Measurements from ENCODE around the gene SULT1C2. TPM values are rescaled to one million over a fixed set of nuclear protein-coding genes. Genes with fewer than 3 reads are reported as not detected.

Gene SULT1C2
- total and polyA plus RNA-seq, 2 of the 4 experiments (the other 2 are of a cell fraction) = 0.09 TPM; not detected in 1

GRCh38 chr2:108278631-108279030 is 10.1 kb upstream of the SULT1C2 start:
- no peaks in the 10 kb centered on the region for H3K4me1 ChIP-seq (ENCODE audit: control insufficient read depth, insufficient read depth, low read length)
- H3K9me1 ChIP-seq (ENCODE audit: insufficient read depth, low read length) = no peaks in the 10 kb centered on the region
- no peak overlapping the region for H3K4me3 ChIP-seq (ENCODE audit: insufficient read depth, low read depth, low read length)
- WGBS, 2 experiments (ENCODE audit: extremely low coverage in 2 of 2, insufficient read length in 1 of 2) = no CpG with 5 or more reads among the region's 2 CpGs
- H4K8ac ChIP-seq (ENCODE audit: low read depth in 2 of 2, low read length in 2 of 2) = no peak overlapping the region
- H3K79me1 ChIP-seq (ENCODE audit: low read depth in 1 of 2, low read length in 2 of 2) = no peaks in the 10 kb centered on the region
- no peak overlapping the region for H3K27ac ChIP-seq (ENCODE audit: insufficient read depth, low read length)
- H4K91ac ChIP-seq (ENCODE audit: insufficient read depth, low read depth, low read length) = no peak overlapping the region
- H4K20me1 ChIP-seq (ENCODE audit: insufficient read depth, low read length) = no peaks in the 10 kb centered on the region
- no peak overlapping the region for H2AK5ac ChIP-seq (ENCODE audit: low read depth, low read length)
- no peak overlapping the region for H3K14ac ChIP-seq (replicated peaks; ENCODE audit: low read depth, low read length)
- H3K36me3 ChIP-seq (ENCODE audit: control insufficient read depth, insufficient read depth, low read length) = no peaks in the 10 kb centered on the region
- no peak overlapping the region for H3K4ac ChIP-seq (ENCODE audit: low read depth, low read length)
- H3K9ac ChIP-seq (ENCODE audit: low read depth, low read length) = no peak overlapping the region
- no peak overlapping the region for H3K56ac ChIP-seq (ENCODE audit: extremely low read depth, insufficient read depth, low read length)
- ATAC-seq (ENCODE audit: low read depth) = no peak
- H2BK15ac ChIP-seq (ENCODE audit: low read depth, low read length) = no peak overlapping the region
- CTCF ChIA-PET = no interaction called here
- intact Hi-C loops (cut with micrococcal nuclease) (no loop called here), in situ Hi-C loops (cut with MboI; ENCODE audit: low sequenced_read_pairs) (no loop called here), dilution Hi-C loops (cut with HindIII; ENCODE audit: low sequenced_read_pairs, unreplicated experiment) (no loop called here)
- no peak overlapping the region for H4K5ac ChIP-seq (ENCODE audit: low read depth, low read length)
- H2BK120ac ChIP-seq (ENCODE audit: low read depth, low read length) = no peak overlapping the region
- TF ChIP-seq RFX5 (IDR thresholded peaks at IDR 0.05; ENCODE audit: low read depth, low read length) (no peak), CEBPB (IDR thresholded peaks at IDR 0.05; ENCODE audit: low read depth, low read length) (peak; percentile 40; the same call in 1 of the 2 replicates)
- BruUV-seq (replicated peaks) = no TSS peak
- H3K4me2 ChIP-seq (ENCODE audit: low read depth, low read length) = no peak overlapping the region
- H3K9me3 ChIP-seq (ENCODE audit: control insufficient read depth, insufficient read depth, low read length) = no peaks in the 10 kb centered on the region
- H2BK20ac ChIP-seq (ENCODE audit: low read depth, low read length) = no peak overlapping the region
- POLR2A ChIA-PET (ENCODE audit: unreplicated experiment) = no interaction called here
- no peak overlapping the region for H3K18ac ChIP-seq (ENCODE audit: low read depth, low read length)
- no peak overlapping the region for H2BK5ac ChIP-seq (ENCODE audit: low read depth, low read length, poor library complexity, severe bottlenecking)
- H2AK9ac ChIP-seq (replicated peaks; ENCODE audit: low read depth, low read length, poor library complexity) = no peak overlapping the region
- H2AFZ ChIP-seq (replicated peaks; ENCODE audit: low read length, poor library complexity) = no peak overlapping the region
- peaks cover 5% of the 10 kb centered on the region for H3K27me3 ChIP-seq (ENCODE audit: control insufficient read depth, insufficient read depth, low read length)
- DNase-seq = peak; percentile 27
- no peak overlapping the region for H3K23ac ChIP-seq (ENCODE audit: low read depth, low read length)
